AG08395 (cell line): ENCODE data around the gene ESR2.

Experiments used
- DNase-seq: peaks from one replicate; pipeline ENCODE4 v3.0.0; 2012; ENCODE audit warnings: mixed read lengths, low spot score

ESR2 gene

DNA sequence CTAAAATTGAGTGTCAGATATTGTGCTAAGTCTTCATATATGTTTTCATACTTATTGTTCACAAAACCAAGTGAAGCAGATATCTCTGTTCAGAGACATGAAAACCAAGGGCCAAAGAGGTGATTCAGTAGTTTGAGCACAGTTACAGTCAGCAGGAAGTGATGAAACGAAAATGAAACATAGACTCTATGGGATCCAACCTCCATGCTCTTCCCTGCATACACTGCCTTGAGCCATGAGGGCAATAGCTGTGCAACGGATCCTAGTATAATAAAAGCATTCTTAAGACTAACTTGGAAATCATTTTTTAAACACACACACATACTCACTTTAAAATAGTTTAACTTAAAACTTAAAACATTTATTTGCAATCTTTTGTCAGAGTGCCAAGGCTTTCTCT, 27.9 kb downstream of the ESR2 start:
- DNase-seq, result peak; percentile 18

DNA sequence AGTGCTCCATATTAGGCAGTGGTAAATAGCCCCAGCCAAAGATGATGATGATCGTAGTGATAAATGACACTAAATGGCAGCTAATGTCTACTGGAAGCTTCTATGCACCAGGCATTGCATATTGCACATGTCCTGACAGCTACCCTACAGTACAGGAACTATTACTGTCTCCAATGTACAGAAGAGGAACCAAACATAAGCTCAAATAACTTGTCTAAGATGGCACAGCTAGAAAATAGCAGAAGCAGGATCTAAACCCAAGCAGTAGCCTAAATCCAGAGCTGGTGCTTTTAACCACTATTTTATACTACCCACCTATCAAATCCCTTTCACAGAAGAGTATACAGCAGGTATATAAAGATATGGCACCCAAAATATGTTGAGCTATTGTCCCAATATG, 28.9 kb downstream of the ESR2 start:
- DNase-seq, result no peak

DNA sequence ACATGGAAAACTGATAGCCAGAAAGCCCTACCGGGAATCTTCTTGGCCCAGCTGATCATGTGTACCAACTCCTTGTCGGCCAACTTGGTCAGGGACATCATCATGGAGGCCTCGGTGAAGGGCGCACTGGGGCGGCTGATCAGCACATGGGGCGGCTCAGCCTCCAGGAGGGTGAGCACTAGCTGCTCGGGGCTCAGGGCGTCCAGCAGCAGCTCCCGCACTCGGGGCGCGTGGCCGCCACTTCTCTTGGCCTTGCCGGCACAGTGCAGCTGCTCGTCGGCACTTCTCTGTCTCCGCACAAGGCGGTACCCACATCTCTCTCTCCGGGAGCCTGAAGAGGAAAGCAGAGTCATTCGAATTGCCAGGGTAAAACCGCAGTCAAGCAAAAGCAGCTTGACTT, 33.8 kb downstream of the ESR2 start:
- no peak for DNase-seq

DNA sequence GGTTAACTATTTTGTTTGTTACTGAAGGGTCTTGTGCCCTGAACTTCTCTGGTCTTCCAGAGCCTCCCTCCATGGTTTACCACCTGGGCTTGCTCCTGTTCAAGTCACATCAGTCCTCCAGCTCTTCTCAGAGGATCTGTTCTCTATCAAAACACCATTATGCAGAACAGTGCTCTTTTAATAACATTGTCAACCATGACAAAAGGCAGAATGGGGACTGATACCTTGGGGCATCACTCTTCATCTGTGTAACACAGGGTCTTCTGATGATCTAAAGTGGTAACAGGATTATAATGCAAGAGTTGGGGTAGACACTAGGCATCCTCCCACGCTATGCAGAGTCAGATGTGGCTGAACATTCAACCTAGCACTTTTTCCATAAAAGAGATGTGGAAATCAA, 38.4 kb downstream of the ESR2 start:
- DNase-seq, result no peak

DNA sequence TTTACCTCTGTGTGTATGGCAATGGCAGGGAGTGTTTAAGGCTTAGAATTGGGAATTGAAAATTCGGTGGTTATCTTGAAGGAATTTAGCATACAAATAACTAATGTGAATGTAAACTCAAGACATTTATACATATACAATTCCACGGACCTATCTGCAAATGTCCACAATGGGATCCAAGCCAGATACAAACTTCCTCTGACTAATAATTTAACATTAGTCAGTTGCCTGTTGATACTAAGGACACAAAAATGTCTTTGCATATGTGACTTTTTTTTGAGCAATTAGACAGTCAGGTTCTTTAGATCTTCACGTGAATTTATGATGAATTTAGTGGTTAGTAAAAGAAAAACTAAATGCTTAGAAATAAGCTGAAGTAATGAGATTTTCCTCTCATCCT, 40.5 kb downstream of the ESR2 start:
- DNase-seq, result no peak

DNA sequence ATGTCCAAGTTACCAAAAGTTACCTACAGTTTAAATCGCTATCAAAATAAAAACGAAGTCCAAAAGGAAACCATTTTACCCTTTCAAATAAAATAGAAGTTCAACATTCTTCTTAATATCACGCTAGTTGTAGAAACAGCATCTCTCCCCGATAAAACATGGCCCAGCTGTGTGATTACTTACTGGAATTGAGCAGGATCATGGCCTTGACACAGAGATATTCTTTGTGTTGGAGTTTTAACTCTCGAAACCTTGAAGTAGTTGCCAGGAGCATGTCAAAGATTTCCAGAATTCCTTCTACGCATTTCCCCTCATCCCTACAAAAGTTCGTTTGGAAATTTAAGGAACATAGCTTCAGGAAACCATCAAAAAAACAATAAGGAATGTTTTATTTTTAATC, 44.8 kb downstream of the ESR2 start:
- DNase-seq, result no peak

DNA sequence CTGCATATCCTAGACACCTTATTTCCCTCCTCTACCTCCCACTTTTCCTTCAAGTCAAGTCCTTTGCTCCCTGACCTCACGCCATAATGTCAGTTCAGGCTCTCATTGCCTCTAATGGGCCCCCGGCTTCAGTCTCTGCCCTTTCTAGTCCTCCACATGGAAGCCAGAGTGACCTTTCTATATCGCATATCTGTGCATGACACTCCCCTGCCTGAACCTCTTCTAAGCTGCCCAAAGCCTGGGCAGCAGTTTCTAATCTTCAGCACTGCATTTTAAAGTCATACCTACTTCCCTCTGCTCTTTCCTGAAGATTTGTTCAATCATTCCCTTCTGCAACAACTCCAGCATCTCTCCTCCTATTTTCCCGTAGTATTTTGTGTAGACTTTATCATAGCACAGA, 45.5 kb downstream of the ESR2 start:
- DNase-seq, result no peak

DNA sequence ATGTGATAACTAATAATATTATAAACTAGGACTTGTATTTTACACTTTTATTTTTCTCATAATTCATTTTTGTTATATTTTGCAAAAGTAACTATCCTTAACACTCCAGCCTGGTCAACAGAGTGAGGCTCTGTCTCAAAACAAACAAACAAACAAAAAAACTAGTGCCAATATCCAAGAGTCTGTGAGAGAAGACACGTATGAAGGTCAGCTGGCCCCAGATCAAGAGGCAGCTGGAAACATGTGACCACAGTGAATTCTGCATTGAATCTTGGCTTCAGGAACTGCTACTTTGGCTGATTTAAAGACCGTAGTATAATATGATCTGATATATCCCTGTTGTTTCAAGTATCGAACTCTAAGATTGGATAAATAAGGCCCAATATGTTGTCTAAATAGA, 47.0 kb downstream of the ESR2 start:
- no peak for DNase-seq

DNA sequence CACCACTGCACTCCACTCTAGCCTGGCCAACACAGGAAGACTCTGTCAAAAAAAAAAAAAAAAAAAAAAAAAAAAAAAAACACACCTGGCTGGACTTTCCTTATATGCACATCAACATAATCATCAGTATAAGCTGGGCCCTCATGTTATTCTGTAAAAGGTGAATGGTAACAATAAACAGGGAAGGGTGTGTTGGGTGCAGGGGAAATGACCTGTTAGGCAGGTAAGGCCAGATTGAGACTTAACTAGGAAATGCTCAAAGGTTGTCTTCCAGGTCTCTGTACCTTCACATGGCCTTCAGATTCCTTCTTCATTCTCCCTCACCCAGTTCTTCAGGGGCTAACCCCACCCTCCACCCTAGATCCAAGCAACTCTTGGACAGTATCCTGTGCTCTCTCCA, 47.5 kb downstream of the ESR2 start:
- DNase-seq, result no peak

DNA sequence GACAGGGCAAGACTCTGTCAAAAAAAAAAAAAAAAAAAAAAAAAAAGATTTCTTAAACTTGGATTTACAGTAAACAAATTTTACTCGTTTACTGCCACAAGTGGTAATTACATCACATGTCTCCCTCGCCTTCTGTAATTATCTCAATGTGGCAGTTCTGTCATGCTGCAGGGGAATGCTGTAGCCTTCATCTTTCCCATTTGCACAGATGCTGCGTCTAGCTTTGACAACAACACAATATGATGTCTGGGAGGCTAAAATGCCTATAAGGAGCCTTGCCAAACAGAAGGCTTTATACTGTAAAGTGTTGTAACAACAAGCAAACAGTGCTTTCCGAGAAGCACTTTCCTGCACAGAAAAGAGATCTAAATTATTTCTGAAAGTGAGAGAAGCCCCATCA, 48.7 kb downstream of the ESR2 start:
- DNase-seq, result no peak

DNA sequence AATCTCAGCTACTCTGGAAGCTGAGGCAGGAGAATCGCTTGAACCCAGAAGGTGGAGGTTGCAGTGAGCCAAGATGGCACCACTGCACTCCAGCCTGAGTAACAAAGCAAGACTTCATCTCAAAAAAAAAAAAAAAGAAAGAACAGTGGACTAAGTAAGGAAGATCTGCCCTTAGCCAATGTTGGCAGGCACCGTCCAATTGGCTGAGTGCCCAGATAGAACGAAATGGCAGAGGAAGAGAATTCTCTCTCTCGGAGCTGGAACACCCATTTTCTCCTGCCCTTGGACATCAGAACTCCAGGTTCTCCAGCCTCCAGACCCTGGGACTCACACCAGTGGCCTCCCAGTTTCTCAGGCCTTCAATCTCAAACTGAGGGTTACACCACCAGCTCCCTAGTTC, 49.9 kb downstream of the ESR2 start:
- DNase-seq, result no peak

DNA sequence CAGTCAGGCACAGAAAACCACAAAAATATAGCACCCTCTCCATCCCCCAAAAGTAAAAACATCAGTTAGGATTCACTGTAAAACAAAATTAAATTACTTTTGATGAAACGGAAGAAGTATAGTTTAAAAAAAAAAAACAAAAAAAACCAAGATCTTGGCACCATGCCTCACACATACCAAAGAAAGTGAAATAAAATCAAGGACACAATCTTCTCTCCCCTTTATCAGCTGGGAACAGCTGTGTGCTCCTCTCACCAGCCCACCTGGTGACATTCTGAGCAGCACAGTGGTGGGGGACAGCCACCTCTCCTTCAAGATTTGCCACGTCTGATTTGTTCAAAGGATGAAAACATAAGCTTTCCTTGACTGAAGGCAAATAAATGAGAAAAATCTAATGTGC, 55.5 kb downstream of the ESR2 start:
- no peak for DNase-seq

DNA sequence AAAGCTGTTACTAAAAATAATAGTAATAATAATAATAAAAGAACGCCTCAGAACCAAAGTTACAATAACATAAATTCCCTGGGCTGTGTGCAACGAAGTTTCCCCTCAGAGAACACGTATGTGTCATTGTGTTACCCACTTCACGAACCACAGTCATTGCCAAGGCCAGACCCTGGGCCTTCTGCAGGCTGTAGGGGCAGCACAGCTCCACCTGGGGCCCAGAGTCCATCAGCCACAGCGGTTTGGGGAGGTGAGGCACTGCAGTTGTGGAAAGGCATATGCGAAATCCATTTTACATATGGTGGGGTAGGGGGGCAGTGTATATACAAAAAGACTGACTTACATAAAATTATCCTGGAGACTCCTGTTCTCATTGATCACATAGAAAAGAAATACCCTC, 56.1 kb downstream of the ESR2 start:
- no peak for DNase-seq

DNA sequence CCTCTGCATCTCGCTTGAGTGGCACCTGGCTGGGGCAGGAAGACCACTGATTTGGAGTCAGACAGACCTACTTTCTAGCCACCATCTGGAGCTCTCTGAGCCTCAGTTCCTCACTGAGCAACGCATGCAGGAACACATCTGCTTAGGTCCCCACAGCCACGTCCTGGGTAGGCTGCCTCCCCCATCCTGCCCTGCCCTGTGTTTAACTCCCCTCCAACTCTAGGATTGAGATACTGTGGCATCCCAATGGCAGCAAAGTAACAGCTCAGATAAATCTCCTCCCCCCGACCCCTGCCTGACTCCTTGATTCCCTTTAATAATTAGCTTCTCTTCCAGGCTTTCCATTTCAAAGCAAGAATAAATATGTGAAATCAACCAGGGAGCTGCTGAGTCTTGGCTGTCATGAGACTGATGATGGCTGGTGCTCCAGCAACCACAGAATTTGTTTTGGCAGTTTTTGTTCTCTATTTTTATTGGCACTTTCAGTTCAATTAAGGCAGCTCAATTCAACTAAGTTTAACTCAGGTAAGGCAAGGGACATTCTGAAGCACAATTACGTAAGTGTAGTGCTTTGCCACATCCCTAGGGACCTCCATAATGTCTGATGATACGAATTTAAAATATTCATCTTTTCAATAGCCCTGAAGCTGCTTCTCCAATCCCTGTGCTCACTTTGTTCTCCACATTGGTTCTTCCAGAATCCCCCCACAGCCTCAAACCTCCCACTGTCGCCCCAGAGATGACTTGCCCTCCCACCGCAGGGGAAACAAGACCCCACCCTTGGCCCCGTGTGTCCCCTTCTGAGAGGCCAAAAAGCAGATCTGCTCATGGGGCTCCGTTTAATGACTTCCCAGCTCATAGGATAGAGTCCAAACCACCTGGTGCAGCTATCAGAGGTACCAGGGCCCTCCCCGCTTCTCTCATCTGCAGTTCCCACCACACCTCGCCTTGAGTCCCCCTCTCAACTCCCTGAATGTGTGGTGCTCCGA, 58.2 kb downstream of the ESR2 start:
- DNase-seq, result no peak

DNA sequence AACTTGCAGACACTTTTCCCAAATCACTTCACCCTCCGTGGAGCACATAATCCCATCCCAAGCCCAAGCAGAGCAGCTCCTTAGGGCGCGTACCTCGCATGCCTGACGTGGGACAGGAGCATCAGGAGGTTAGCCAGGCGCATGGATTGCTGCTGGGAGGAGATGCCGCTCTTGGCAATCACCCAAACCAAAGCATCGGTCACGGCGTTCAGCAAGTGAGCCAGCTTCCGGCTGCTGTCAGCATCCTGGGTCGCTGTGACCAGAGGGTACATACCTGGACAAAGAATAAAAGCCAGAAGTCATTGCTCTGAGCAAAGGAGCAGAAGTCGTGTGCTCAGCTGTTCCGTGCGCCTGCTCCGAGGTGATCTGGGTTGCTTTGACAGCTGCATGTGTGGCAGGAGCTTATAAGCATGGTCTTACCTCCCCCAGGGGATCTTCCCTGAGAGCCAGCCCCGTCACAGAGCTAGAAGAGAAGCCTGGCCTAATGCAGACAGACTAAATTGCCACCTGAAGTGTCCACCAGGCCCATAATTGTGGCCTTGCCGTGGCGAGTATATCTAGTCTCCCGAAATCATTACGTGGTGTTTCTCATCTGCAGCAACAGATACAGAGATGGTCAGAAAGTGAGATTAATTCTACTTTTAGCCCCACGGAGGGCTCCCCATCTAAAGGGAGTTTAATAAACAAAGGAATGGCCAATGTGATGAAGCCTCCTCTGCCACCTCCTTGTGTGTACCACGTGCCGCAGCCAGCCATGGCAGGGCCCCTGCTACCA, 59.1 kb downstream of the ESR2 start:
- no peak for DNase-seq

DNA sequence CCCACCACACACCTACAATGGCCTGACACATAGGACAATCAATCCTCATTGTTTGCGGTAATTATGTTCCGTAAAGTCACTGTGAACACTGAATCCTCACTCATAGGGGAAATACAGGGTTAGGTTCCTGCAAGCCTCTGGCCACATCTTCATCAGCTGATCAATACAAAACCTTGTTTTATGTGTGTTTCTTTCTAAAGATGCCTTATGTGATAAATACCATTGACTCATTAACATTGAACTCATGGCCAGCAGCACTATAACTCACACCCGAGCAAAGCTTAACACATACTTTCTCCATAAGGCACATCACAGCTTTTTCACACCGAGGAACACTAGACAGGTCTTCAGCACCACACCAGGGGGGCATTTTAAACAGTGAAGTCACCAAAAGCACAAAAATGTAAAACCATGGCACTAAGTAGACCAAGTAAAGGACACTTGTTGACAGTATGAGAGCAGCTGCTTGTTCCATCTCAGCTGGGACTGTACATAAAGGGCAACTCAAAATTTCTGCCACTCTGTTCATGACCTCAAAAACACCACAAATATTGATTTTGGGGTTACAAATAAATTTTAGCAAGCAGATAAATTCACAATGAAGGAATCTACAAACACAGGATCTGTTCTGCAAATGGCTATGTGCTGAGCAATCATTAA, 60.5 kb downstream of the ESR2 start:
- DNase-seq, result no peak

DNA sequence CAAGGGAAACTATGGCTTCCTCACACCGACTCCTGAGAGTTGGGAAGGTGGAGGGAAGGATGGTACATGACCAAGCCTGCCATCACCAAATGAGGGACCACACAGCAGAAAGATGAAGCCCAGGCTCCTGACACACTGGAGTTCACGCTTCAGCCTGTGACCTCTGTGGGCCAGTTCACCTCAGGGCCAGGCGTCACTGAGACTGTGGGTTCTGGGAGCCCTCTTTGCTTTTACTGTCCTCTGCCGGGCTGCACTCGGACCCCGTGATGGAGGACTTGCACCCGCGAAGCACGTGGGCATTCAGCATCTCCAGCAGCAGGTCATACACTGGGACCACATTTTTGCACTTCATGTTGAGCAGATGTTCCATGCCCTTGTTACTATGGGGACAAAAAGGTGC, 61.2 kb downstream of the ESR2 start:
- DNase-seq, result no peak

DNA sequence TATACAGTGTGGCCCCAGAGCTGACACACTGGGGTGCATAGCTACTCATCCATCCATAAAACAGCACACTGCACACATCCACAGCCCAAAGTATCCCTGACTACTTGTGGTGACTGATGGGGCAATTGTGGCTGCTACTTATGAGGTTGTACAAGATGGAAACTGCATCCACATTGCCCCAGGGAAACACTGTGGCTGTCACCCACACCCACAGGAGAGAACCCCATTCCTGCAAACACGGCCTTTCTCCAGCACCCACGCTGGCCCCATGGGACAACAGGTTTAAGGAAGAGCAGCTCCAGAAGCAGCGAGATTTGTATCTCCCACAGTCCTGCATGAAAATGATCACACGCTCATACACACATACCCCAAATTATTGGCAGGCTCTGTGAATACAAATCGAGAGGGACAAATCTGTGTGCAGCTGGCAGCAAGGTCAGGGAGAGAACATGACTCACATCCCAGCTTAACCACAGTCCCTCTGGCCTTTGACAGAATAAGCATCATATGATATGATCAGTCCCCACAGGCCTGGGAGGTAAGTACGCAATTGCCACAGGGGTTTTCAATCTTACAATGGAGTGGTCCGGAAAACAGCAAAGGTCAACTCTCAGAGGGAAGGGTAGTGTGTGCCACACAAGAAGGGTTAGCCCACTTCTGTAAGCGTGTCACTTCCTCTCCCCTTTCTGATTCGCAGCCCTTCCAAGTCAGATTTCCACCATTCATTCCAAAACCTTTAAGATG, 61.9 kb downstream of the ESR2 start:
- peak; percentile 72 for DNase-seq

DNA sequence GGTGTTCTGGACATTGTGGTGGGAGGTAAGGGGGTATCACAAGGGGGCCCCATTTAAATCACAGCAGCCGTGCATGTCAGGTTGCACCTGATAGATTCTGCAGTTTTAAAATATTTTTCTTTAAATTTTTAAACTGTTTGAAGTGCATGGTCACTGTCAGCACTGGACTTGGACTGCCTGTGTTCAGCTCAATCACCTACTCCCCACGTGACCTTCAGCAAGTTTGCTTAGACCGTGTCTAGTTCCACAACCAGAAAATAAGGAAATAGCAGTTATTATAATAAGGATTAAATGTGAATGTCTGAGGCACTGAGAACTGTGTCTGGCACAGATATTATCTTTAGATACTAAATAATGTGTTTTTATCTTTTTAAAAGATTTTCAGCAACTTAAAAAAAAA, 64.7 kb downstream of the ESR2 start:
- no peak for DNase-seq

DNA sequence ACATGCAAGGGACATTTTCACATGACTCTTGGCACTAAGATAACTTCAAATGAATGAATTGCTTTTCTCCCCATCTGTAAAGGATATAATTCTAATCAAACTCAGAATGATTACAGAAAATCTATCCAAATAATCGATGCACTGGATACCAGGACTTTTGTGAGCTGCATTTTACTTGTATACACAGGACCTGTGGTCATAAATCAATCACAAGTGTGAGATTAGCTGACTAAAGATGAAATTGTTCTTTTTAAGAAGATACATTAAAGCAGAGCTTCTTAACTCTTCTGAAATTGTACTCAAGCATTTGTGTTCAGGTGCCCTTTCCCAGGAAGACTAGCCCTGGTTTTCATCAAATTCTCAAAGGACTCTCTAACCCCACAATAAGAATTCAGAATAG, 66.3 kb downstream of the ESR2 start:
- no peak for DNase-seq

DNA sequence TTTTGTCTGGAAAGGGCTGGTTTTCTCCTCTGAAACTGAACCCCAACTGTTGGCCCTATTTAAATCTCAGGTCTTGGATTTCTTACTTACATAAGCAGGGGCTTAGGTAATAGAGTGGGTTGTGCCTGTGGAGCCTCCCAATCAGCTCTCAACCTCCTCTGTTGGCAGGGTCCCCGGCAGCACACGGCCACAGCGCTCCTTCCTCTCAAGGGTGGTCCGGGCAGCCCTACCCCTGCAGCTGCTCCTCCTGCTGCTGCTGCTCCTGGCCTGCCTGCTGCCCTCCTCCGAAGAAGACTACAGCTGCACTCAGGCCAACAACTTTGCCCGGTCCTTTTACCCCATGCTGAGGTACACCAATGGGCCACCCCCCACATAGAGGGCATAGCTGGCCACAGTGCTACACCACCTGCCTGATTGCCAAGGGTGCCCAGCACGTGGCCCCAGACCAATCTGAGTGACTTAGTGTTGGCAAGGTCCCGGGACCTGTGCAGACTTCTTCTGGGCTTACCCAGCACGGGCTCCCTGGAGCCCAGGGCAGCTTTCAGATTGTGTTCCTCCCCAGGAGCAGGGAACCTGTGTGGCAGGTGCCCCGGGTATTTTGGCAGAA, 68.9 kb downstream of the ESR2 start:
- DNase-seq, result no peak
